Nephron progenitor cell (in vitro differentiated cells): Measurements from ENCODE around the gene PGAP6.

Source experiments
- DNase-seq: peaks from one replicate; pipeline ENCODE4 v3.0.0; 2021
- H3K27ac Mint-ChIP-seq: 2 replicates; pipeline ENCODE4 v1.8.0; 2021; ENCODE audit warnings: mild to moderate bottlenecking, moderate library complexity, mixed read lengths
- H3K27me3 Mint-ChIP-seq: 2 replicates; pipeline ENCODE4 v1.8.0; 2021; ENCODE audit warnings: mild to moderate bottlenecking, low read depth, mixed read lengths; ENCODE audit not compliant: poor library complexity
- H3K36me3 Mint-ChIP-seq: 2 replicates; pipeline ENCODE4 v1.8.0; 2021; ENCODE audit warnings: low read depth, mixed read lengths
- H3K4me1 Mint-ChIP-seq: 2 replicates; pipeline ENCODE4 v1.8.0; 2021; ENCODE audit warnings: mixed read lengths
- H3K4me3 Mint-ChIP-seq: 2 replicates; pipeline ENCODE4 v1.8.0; 2021; ENCODE audit warnings: mild to moderate bottlenecking, moderate library complexity, mixed read lengths
- H3K9me3 Mint-ChIP-seq: 2 replicates; pipeline ENCODE4 v1.8.0; 2021; ENCODE audit warnings: mild to moderate bottlenecking, moderate library complexity, mixed read lengths
- TF ChIP-seq, protein P1 (sequence below): fragments of 200-600 bp; sonication (generic); IDR thresholded peaks from 2 replicates; pipeline ENCODE4 v1.5.0; 2021; ENCODE audit warnings: antibody characterized with exemption

Gene PGAP6

DNA sequence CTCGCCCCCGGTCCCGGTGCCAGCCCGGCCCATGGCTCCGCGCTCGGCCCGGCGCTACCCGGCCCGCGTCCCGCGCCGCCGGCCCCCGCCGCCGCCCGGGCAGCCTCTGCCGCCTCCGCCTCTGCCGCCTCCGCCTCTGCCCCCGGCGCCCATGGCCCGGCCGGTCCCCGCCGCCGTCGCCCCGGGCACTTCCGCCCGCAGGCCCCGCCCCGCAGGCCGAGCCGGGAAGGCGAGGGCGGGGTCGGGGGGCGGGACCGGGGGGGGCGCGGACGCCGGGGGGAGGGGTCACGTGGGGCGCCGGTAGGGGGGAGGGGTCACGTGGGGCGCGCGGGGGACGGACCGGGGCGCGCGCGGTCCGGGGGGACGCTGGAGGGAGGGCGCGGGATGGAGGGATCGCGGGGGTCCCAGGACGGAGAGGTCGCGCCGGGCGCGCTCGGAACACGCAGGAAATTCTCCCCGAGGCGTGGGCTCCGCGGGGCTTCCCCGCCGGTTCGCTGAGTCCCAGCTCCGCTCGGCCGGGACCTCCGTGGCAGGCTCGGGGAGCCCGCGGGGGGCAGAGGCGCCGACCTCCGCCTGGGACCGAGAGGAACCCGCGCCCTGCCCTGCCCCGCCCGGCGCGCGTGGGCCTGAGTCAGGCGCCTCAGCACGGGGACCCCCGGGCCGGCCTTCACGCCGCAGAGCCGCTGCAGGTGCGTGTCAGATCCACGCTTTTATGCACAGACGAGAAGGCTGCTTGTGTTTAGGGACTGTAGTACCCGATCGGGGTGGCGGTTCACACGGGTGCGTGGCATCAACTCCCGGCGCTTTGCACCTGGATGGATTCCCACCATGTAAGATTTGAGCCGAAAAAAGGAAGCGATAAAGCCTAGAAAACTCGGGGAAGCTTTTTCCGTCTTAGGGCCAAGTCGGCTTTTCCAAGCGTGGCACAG is at the start of gene PGAP6:
PGAP6 (minus strand) TSS at position 190 of the 929 bp plus-strand sequence; CDS start at position 33, 157 bp downstream.
- Mint-ChIP-seq H3K27ac (no peak within 1 kb of the TSS), H3K36me3 (no peaks in the 10 kb centered on the region)
- TF ChIP-seq, protein P1, sequence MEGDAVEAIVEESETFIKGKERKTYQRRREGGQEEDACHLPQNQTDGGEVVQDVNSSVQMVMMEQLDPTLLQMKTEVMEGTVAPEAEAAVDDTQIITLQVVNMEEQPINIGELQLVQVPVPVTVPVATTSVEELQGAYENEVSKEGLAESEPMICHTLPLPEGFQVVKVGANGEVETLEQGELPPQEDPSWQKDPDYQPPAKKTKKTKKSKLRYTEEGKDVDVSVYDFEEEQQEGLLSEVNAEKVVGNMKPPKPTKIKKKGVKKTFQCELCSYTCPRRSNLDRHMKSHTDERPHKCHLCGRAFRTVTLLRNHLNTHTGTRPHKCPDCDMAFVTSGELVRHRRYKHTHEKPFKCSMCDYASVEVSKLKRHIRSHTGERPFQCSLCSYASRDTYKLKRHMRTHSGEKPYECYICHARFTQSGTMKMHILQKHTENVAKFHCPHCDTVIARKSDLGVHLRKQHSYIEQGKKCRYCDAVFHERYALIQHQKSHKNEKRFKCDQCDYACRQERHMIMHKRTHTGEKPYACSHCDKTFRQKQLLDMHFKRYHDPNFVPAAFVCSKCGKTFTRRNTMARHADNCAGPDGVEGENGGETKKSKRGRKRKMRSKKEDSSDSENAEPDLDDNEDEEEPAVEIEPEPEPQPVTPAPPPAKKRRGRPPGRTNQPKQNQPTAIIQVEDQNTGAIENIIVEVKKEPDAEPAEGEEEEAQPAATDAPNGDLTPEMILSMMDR: no peak

DNA sequence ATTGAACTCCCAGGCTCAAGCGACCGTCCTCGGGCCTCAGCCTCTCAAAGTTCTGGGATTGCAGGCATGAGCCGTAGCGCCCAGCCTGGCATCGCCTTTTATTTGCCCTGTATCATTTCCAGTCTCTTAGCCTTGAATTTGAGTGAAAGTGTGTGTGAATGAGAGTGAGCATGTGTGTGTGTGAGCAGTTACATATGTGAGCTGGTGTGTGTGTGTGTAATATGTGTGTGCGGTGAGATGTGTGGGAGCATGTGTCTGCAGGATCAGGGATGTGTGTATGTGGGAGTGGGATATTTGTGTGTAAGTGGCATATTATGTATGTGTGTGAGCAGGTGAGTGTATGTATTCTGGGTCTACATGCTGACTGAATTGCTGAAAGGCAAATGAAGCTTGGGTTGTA is 49.1 kb upstream of the PGAP6 start:
- no peaks in the 10 kb centered on the region for H3K27me3 Mint-ChIP-seq
- H3K4me1 Mint-ChIP-seq: peaks cover 47% of the 10 kb centered on the region
- H3K9me3 Mint-ChIP-seq: no peaks in the 10 kb centered on the region
- TF ChIP-seq, protein P1: no peak
- no peak overlapping the region for H3K27ac Mint-ChIP-seq
- H3K4me3 Mint-ChIP-seq: no peak overlapping the region
- peaks cover 51% of the 10 kb centered on the region for H3K36me3 Mint-ChIP-seq
- DNase-seq: no peak

More for the DNA sequence above, at the start of gene PGAP6:
- DNase-seq: peak; percentile 70
- no peaks in the 10 kb centered on the region for H3K9me3 Mint-ChIP-seq
- H3K27me3 Mint-ChIP-seq: peaks cover 16% of the 10 kb centered on the region
- peaks cover 54% of the 10 kb centered on the region for H3K4me1 Mint-ChIP-seq
- H3K4me3 Mint-ChIP-seq: peak within 1 kb of the TSS; percentile 85

DNA sequence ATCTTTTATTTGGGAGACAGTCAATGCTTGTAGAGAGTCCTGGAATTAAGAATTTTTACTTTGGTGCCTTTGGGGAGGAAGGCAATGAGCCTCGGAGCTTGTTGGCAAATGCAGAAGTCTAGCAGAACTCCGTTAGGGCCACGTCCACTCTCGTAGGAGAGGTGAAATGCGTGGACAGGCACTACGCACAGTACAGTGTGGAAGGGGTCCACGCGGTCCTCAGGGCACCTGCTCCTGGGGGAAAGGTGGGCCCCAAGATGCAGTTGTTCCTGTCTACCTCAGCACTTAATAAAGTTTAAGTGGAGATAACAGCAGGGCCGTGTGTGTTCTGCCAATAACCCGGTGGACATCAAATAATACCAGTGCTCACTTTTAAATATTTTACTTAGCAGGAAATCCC is 45.5 kb upstream of the PGAP6 start:
- peaks cover 56% of the 10 kb centered on the region for H3K4me1 Mint-ChIP-seq
- TF ChIP-seq, protein P1: no peak
- no peaks in the 10 kb centered on the region for H3K9me3 Mint-ChIP-seq
- no peak for DNase-seq
- H3K36me3 Mint-ChIP-seq: peaks cover 27% of the 10 kb centered on the region
- peaks cover 26% of the 10 kb centered on the region for H3K27me3 Mint-ChIP-seq
- peak overlapping the region; percentile 89 for H3K4me3 Mint-ChIP-seq
- H3K27ac Mint-ChIP-seq: no peak overlapping the region

- TF ChIP-seq, protein P1: no peak
- no peak for DNase-seq
- peaks cover 28% of the 10 kb centered on the region for H3K27me3 Mint-ChIP-seq
- H3K36me3 Mint-ChIP-seq: peaks cover 27% of the 10 kb centered on the region
- H3K9me3 Mint-ChIP-seq: no peaks in the 10 kb centered on the region
- H3K4me1 Mint-ChIP-seq: peaks cover 56% of the 10 kb centered on the region
- no peak overlapping the region for H3K27ac Mint-ChIP-seq
- H3K4me3 Mint-ChIP-seq: peak overlapping the region; percentile 89
These were observed 45.1 kb upstream of the PGAP6 start for GRCh38 chr16:426906-427249.

DNA sequence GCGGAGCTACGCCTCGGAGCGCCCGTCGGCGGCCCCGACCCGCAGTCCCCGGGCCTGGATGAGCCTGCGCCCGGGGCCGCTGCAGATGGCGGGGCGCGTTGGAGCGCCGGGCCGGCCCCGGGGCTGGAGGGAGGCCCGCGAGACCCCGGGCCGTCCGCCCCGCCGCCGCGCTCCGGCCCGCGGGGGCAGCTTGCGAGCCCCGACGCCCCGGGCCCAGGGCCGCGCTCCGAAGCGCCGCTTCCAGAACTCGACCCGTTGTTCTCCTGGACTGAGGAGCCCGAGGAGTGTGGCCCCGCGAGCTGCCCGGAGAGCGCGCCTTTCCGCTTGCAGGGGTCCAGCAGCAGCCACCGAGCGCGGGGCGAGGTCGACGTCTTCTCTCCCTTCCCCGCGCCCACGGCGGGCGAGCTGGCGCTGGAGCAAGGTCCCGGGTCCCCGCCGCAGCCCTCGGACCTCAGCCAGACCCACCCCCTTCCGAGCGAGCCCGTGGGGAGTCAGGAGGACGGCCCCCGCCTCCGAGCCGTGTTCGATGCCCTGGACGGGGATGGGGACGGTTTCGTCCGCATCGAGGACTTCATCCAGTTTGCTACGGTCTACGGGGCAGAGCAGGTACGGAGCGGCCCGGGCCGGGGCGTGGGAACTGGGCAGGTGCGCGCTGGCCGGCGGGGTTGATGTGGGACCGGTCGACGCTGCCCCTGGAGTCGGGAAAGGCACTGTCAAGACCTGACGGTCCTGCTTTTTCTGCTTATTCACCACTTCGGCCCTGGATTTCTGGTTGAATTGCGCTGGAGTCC is 44.5 kb upstream of the PGAP6 start:
- TF ChIP-seq, protein P1: no peak
- peak overlapping the region; percentile 89 for H3K4me3 Mint-ChIP-seq
- peaks cover 32% of the 10 kb centered on the region for H3K27me3 Mint-ChIP-seq
- no peak overlapping the region for H3K27ac Mint-ChIP-seq
- DNase-seq: peak; percentile 38
- H3K36me3 Mint-ChIP-seq: peaks cover 25% of the 10 kb centered on the region
- no peaks in the 10 kb centered on the region for H3K9me3 Mint-ChIP-seq
- H3K4me1 Mint-ChIP-seq: peaks cover 56% of the 10 kb centered on the region
